Fibroblast of villous mesenchyme (primary cell): ENCODE measurements around the gene PID1. TPM values are rescaled to one million over a fixed set of nuclear protein-coding genes. Genes with fewer than 3 reads are reported as not detected.

Experiments used
- DNase-seq: peaks from one replicate; pipeline ENCODE4 v3.0.0-alpha.2; 2010; ENCODE audit warnings: low read depth
- H3K4me3 ChIP-seq: 2 replicates; pipeline ENCODE4 v1.5.1; 2011; ENCODE audit warnings: low read depth, mild to moderate bottlenecking, low read length
- total RNA-seq: library from RNA; depleted of rRNA; stranded (reverse); fragments of >200 nt; gene quantifications from 2 replicates; pipeline ENCODE4 v1.2.3, GENCODE V29; 2012
- TF ChIP-seq, protein P1 (sequence below): IDR thresholded peaks from 2 replicates; pipeline ENCODE4 v1.5.1; 2012; ENCODE audit warnings: low read depth, mild to moderate bottlenecking, low read length; ENCODE audit not compliant: insufficient read depth

Gene PID1, protein sequence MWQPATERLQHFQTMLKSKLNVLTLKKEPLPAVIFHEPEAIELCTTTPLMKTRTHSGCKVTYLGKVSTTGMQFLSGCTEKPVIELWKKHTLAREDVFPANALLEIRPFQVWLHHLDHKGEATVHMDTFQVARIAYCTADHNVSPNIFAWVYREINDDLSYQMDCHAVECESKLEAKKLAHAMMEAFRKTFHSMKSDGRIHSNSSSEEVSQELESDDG
- 12.1 and 16.4 TPM in 2 replicates for total RNA-seq

DNA sequence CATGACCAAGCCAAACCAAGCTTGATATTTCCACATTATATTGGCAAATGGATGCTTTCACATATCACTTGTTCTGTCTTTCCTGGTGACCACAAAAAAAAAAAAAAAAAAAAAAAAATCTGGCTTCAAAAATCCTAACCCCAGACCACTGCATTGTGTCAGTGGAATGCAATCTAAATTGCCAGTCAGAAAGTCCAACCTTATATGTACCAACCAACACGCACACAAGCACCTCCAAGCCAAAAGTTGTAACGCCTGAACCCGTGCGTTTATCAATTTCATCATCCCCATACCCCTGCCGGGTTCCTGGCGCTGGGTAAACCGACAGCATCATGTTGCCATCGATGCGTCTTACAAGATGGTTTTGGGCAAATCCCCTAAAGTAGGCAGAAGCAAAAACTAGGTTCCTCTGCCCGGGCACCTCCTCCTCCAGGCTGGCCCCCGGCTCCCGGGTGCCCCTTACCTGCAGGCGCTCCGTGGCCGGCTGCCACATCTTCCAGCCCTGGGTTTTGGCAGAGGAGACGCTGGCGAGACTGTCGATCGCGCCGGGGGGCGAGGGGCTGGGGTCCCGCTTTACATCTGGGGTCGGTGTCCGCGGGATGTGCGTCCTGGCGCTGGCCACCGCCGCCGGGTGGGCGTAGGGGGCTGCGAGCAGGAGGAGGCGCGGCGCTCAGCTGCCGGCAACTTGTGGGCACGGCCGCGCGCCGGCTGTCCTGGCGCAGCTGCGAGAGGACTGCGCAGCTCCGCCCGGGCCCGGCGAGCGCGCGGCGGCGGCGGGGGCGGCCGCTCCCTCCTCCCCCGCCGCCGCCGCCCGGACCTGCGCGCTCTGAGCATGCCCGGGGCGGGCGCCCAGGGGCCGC is at the start of gene PID1:
TSS of gene PID1 (minus strand) at position 737 of the 860 bp plus-strand sequence. CDS start at position 493, 244 bp downstream.
- H3K4me3 ChIP-seq = peak within 1 kb of the TSS; percentile 82
- peak; percentile 53 for DNase-seq
- TF ChIP-seq, protein P1, sequence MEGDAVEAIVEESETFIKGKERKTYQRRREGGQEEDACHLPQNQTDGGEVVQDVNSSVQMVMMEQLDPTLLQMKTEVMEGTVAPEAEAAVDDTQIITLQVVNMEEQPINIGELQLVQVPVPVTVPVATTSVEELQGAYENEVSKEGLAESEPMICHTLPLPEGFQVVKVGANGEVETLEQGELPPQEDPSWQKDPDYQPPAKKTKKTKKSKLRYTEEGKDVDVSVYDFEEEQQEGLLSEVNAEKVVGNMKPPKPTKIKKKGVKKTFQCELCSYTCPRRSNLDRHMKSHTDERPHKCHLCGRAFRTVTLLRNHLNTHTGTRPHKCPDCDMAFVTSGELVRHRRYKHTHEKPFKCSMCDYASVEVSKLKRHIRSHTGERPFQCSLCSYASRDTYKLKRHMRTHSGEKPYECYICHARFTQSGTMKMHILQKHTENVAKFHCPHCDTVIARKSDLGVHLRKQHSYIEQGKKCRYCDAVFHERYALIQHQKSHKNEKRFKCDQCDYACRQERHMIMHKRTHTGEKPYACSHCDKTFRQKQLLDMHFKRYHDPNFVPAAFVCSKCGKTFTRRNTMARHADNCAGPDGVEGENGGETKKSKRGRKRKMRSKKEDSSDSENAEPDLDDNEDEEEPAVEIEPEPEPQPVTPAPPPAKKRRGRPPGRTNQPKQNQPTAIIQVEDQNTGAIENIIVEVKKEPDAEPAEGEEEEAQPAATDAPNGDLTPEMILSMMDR = no peak

DNA sequence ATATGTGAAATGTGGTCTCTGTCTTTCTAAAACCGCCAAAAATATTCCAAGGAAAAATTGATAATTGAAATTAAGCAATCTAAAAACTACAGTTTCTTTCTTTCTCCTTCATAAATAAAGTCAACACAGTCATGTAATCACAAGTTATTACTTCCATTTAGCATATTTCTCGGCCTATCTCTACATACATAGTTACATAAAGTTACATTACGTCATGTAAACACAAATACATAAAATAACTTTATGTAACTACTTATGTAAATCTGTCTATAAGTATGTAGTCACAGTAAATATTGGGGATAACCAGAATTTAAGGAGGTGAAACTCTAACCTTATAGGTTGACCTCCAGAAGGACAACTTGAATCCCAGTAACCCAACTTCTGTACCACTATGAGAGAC is 48.5 kb upstream of the PID1 start:
- TF ChIP-seq, protein P1 = no peak
- no peak overlapping the region for H3K4me3 ChIP-seq
- no peak for DNase-seq

DNA sequence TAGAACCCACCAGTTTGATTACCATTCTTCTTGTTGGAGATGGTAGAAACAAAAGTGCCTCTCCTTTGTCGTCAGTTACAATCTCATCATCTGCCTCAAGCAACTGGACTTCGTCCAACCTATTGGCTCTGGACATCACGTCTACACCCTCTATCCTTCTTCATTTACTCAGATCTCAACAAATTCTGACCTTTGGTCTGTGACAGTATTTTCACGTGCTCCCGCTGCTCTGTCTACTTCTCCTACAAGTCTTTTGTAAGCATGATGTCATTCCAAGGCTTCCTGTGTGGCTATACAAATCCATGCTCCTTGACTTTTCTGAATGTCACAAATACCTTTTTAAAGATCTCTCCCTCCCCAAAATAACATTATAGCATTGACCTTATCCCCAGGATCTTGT is 43.0 kb upstream of the PID1 start:
- DNase-seq = no peak
- TF ChIP-seq, protein P1 = no peak

DNA sequence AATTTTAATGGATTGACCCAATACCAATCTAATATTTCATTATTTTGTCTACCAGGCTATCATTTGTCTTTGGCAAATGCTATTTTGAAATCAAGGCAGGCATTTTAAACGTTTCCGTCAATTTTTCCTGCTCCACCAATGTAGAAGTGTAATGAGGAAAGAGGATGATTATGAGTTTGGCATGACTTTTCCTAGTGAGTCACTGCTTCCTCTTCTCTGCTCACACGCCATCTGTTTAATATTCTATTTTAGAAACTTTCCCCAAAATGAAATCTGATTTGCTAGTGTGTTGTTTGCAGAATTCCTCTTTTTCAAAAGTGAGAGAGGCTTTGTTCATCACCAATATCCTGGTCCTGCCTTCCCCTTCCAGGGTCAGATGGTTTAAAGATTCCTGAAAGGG is 42.5 kb upstream of the PID1 start:
- TF ChIP-seq, protein P1 = no peak
- peak; percentile 20 for DNase-seq
- H3K4me3 ChIP-seq = no peak overlapping the region

More for the DNA sequence above, 43.0 kb upstream of the PID1 start:
- H3K4me3 ChIP-seq = no peak overlapping the region

DNA sequence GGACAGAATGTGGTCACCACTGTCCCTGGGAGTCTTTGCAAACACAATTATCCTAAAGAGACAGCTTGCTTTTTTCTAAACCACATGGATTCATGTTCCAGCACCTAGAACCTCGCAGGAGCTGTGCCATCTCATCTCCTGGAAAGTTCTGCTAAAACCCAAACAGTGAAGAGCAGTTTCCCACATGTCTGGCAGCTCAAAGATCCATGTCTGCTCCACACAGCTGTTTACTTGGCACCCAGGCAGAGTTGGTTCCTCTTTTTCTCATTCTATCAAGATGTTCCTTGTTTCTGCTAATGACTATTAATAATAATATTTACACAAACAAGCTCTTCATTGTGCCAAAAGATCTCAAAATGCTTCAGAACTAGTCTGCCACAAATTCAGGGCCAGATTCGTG is 30.1 kb upstream of the PID1 start:
- TF ChIP-seq, protein P1 = no peak
- H3K4me3 ChIP-seq = no peak overlapping the region
- no peak for DNase-seq

DNA sequence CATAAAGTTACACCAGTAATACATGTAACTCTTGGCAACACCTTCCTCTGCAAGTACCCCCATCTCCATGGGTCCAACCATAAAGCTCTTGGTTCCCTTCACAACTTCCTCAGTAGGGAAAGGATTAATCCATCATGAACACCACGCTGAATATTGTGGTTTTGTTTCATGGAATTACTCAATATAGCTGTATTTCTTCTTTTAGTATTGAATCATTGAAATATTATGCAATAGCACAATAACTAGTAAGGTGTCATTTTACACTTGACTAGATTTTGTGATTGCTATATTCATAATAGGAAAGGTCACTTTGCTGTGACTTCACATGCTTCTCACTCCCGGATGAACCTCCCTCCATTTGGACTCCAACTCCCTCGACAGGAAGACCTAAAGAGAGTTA is 29.7 kb upstream of the PID1 start:
- peak; percentile 17 for DNase-seq
- H3K4me3 ChIP-seq = no peak overlapping the region
- TF ChIP-seq, protein P1 = no peak
